A673 (cell line): ENCODE data around the gene TNS1.

Experiments used
- CTCF ChIP-seq: fragments of 300-800, 200-600 bp; sonication (generic); conservative IDR thresholded peaks from 2 replicates; pipeline ENCODE4 v1.5.1; 2017; ENCODE audit warnings: low read depth, mild to moderate bottlenecking, antibody characterized with exemption, low read length, moderate library complexity, mixed read lengths
- EZH2 ChIP-seq: fragments of 200-600 bp; sonication (generic); IDR thresholded peaks from 2 replicates; pipeline ENCODE4 v1.6.1; 2017; ENCODE audit warnings: borderline replicate concordance, low read depth, mild to moderate bottlenecking, mixed read lengths, antibody characterized with exemption, low read length; ENCODE audit not compliant: poor library complexity, severe bottlenecking

DNA sequence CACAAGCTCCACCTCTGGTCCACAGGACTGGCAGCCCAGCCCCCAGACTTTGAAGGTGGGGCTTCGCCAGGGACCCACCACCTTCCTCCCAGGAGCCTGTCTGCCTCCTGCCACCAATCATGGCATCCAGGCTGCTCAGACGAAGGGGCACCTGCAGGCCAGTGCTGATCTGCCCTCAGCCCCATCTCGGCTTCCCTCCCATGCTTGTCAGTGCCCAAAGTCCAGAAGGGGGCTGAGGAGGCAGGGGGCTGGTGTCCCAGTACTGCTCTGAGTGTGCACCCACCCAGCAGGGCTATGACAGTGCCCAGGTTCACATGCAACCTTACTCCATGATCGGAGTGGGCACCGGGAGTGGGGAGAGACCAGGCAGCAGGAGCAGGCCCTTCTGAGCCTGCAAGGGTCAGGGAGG lies 40.9 kb upstream of the TNS1 start:
- TF ChIP-seq CTCF, result no peak
- no peak for TF ChIP-seq EZH2
